OCI-M2 (cell line): ENCODE results near the gene LRRC52.

Experiments used
- DNase-seq: peaks from one replicate; lab custom pipeline; 2025; ENCODE audit not compliant: unreplicated experiment; lab: John Stamatoyannopoulos, UW

LRRC52 gene

DNA sequence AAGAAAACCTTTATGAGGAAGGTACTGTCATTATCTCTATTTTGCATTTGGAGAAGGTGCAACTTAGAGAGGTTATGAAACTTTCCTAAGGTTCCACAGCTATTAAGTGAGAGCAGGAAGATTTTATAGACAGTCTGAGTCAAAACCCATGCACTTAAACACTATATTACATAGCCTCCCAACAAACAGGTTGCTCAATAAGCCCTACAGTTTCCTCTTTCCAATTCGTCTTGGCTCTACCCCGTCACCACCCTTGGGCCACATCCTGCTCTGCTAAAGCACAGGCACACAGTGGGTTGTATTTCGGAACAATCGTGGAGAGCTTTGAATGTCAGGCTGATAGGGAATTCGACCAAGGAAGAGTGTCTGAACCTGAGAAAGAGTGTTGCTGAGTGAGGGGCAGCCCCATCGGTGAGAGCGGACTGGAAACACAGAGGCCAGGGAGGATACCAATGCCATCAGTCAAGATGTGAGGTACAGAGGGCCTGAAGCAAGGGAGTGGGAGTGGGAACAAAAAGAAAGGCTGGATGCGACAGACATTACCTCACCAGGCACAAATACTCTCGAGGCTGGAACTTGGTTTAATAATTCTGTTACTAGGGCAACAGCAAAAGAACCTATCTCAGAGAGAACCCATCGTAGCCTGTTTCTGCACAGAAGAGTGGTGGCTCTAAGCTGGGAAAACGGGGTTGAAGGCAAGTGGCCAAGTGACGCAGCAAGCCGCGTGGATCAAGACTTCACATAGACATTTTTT lies 6.3 kb upstream of the LRRC52 start:
- DNase-seq, result no peak

DNA sequence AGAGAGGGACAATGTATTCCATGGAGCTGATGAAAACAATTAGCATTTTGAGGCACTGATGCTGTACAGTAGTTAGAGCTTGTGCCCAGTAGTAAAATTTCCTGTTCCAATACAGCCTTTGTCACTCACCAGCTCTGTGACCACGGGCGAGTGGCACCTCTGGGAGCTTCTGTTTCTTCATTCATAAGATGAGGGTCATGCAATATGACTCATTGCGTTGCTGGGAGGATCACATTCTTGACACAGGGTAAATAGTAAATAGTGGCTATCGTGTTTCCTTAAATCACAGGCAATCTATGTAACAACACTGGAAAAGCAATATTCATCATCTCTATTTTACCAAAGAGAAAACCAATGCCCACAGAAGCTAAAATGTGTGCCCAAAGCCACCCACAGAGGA lies 4.5 kb upstream of the LRRC52 start:
- DNase-seq, result no peak

DNA sequence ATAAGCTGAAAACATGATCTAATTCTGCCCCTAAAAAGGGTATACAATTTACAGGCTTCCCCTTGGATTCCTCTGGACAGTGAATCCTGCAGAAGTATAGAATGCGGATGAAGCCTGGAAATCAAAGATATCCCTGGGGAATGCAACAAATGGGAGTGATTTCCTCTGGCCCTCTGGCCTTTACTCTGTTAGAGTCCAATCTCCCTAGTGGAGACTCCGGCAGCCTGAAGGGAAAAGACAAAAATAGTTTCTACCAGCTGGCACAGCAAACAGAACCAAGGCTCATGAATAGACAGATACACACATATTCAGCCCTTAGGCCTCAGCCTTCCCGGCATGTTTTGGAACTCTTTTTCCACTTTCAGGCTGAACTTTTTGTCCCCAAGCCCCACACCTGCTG lies 3.9 kb upstream of the LRRC52 start:
- DNase-seq, result no peak

DNA sequence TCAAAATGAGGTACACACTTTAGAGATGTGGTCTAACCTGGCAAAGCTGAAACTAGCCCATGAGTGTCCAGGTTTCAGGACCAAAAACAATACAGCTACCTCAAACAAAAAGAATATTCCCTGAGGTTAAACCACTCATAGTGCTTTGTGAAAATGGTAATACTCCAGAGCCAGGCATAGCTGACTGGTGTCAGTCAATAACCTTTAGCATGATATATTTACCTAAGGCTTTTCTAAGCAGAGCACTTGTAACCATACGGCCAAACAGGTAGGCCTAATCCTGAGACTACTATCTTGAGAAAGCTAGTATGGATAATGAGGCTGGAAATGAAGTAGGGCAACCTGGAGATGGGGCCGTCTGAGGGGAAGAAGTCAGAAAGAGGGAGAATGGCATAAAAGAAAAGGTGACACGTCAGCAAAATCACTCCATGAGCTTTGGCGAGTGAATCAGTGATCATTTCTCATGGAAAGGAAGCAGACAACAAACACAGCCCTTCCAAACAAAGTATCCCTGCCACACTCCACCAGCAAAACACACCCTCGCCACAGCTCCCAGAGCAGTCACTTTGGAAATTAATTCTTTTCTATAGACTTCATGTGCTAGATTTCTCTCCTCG lies 1.7 kb upstream of the LRRC52 start:
- no peak for DNase-seq

DNA sequence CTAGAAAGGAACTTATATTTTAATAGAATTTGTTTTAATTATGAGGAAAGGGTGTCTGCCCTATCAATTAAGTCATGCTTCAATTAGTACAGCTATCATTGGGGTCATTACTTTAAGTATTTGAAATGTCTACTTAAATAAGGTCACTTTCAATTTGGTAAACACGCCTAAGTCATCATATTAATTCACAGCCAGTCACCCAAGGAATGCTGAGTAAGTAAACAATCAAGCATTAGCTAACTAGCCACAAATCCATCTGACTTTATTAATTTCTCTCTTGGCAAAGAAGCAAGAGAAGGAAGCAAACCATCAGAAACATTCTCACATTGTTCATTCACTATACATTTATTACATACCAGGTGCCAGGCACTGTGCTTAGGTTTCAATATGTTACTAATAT lies 1.2 kb upstream of the LRRC52 start:
- no peak for DNase-seq

DNA sequence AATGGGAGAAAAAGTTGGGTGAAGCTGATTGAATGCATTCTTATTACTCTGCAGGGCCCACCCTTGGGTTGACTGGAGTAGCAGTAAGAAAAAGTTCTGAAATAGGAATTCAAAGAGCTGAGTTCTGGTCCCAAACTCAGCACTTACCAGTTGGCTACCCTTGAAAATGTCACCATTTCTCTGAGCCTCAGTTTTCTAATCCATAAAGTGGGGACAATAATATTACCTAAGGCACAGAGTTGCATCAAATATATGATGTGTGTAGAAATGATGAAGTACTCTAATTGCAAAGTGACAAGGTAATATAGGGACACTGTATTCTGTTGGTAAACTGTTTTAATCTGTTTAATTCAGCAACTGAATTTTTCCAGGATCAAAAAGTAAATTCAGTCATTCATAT lies 1.2 kb downstream of the LRRC52 start:
- DNase-seq, result no peak

DNA sequence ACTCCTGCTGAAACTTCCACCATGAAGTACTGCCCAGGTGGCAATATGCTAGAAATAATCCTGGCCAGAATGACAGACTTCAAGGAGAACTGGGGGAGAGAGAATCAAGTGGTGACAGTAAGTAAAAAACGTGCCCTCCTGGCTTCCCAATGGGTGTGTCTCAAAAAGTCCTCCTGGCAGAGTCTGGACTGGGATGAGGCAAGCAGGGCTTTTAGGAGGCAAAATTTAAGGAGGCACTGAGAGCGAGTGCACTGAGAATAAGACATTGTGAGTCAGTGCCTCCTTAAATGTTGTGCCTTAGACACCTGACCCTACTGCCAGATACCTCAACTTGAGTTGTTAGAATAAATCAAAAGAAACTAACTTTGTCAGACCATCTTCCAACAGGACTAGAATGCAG lies 2.2 kb downstream of the LRRC52 start:
- DNase-seq, result no peak

DNA sequence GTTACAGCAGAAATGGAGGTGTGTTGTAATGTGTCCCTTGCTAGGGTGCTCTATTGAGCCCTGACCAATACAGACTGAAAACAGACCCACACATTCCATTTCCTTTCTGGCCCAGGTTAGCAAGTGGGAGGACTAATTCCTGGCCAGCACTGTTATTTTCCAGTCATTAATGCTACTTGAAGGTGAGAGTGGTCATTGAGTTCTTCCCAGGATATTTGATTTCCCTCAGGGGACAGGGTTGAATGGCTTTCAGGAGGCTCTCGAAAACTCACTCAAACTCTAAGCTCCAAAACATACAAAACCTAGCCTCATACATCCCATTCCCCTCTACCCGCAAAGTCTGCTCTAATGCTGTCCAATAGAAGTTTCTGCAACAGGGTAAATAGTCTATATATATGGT lies 6.2 kb downstream of the LRRC52 start:
- no peak for DNase-seq

DNA sequence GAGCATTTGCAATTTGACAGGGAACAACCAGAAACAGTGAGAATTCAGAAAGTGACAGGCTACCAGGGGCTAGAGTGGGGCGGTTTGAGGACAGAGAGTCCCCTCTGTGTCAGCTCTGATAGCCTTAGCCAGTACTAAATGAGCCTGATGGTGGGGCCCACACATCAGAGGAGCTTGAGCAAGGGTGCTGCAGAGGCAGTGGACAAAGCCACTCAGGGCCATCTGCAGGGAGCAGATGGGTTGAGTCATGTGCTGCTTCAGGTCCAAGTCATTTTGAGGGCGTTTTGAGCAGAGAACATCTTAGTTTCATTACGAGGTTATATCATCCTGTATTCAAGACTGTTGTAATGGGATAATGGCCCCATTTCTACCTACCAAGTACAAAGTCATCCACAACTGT lies 7.7 kb downstream of the LRRC52 start:
- DNase-seq, result no peak

DNA sequence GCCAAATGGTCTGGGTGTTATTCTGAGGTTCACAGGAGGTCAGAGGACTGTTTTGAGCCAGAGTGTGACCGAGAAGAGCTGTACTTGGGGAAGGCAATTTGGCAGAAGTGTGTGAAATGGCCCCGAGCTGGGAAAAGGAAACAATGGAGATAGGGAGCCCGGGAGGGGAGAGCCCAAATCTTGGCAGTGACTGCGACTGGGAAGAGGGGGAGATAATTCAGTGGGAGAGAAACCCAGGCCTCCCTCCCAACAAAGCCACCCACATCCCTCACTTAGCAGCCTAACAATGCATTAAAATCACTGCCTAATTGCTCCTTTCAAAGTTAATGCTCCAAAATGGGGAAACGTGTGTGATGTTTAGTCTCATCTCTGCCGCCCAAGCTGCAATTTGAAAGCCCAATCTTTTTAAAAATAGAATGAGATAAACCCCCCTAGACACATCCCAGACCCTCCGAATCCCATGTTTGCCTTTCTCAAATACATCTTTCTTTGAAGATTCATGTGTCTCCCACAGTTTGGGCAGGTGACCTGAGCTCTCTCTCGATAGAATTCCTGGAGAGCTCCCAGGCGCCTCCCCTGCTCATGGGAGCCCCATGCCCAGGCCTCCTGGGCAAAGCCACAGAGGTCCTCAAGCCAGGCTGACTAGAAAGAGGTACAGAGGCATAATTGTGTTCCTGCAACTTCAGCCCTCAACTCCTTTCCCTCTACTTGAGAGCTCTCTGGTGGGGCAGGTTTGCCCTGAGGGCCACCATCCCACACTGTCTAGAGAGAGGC lies 17.3 kb downstream of the LRRC52 start:
- no peak for DNase-seq

DNA sequence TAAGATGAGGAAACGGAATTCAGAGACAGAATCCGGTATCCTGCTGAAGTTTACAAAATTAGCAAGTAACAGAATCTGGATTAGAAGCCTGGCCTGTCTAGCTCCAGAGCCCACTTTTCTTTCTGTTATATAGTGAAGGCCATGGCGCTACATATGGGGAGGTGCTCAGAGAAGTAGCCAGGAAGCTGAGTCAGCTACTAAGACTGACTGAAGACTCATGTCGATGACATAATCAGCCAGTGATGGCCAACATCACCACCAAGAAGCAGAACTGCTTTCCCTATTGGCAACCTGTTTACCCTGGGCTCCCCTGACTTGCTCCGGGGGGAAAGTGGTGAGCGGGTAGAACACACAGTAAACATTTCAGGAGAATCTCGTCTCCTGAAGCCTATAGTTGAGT lies 18.8 kb downstream of the LRRC52 start:
- no peak for DNase-seq

DNA sequence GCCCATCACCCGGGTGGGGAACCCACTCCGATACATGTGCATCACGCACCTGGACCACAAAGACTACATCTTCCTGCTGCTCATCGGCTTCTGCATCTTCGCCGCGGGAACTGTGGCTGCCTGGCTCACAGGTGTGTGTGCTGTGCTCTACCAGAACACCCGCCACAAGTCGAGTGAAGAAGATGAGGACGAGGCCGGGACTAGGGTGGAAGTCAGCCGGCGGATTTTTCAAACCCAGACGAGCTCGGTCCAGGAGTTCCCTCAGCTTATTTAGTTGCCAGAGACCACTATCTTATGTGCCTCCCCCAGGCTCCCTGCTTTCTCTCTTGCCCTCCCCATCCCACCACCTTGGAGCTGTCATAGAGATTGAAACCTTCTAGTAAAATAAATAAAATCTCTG lies 19.8 kb downstream of the LRRC52 start:
- no peak for DNase-seq

DNA sequence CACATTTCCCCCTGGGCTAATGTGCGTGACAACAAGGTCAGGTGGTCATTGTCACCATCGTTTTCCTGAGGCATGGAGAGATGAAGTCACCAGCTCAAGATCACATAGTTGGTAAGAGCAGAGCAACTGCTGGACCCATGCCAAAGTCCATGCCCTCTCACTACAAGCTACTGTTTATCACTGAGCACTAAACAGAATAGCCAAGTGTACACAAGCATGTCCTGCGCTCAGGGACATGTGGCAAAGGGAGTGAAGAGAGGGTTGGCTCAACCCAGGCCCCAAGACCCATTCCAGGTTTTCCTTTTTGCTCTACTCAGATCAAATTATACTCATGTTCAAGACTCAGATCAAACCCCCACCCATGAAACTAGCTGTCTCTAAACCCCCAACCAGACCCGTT lies 20.8 kb downstream of the LRRC52 start:
- DNase-seq, result no peak

DNA sequence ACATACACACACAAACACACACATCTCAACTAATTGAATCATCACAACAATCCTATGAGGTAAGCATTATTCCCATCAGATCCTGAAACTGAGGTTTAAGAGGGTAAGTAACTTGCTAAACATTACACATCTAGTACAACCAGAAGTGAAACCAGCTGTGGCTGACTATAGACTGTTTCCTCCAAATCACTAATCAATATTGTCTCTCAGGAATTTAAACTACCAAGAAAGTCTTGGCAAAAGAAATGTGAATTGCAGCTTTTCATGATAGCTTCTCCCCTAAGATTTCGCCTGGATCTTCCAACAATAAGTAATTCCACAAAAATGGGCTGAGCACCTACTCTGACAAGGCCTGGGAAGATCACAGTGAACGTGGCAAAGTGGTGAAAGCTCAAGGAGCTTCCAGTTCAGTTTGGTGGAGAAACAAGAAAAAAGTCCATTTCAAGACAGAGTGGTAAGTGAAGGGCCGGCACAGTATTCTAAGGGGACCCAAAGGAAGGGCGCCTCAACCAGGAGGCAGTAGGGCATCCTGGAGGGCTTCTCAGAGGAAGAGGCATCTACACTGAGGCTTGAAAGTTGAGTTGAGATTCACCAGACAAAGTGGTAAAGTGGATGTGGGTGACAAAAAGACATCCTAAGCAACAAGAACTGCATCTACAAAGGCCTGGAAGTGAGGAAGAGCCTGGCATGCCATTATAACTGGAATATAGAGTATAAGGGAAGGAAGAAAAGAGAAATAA lies 22.1 kb downstream of the LRRC52 start:
- DNase-seq, result no peak

DNA sequence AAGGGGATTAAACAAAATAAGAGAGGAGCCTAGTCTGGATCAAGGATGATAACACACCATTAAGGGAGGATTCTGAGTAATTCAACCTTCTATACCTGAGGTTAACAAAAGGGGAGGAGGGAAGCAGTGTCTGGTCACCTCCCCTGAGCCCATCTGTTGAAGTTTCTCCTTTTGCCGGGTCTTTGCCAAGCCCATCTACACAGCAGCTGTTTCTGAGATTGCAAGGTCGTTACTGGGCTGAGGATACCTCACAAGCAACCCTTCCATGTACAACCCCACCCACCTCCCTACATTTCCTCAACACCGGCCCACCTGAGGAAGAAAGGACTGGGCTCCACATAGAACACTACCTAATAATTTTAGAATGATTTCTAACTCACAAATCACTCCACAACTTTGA lies 26.3 kb downstream of the LRRC52 start:
- no peak for DNase-seq

DNA sequence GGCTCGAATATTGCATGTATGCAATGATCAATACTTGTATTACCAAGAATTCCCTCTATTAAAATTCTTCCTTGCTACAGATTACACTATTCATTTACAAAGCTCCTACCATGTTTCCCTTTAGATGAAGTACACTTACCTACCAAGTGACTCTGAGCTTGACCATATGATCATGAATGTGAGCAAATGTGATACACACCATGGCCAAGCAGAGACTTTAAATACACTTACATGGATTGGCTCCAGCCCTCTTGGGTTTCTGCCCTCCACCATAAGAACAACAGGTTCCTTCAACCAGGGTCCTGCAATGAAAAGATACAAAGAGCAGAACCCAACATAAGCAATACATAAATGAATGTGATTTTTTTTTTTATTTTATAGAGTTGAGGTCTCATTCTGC lies 30.0 kb downstream of the LRRC52 start:
- DNase-seq, result no peak

DNA sequence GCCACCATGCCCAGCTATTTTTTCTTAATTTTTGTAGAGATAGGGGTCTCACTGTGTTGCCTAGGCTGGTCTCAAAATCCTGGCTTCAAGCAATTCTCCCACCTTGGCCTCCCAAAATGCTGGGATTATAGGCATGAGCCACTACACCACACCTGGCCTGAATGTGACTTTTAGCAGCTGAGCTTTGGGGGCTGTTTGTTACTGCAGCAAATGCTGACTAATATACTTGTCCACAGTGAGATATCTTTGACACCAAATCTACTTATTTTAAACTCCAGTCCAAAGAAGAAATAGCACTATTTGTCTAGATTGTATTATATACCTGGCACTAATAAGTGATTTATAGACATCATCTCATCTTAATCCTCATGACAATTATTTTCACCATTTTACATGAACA lies 30.5 kb downstream of the LRRC52 start:
- DNase-seq, result no peak

DNA sequence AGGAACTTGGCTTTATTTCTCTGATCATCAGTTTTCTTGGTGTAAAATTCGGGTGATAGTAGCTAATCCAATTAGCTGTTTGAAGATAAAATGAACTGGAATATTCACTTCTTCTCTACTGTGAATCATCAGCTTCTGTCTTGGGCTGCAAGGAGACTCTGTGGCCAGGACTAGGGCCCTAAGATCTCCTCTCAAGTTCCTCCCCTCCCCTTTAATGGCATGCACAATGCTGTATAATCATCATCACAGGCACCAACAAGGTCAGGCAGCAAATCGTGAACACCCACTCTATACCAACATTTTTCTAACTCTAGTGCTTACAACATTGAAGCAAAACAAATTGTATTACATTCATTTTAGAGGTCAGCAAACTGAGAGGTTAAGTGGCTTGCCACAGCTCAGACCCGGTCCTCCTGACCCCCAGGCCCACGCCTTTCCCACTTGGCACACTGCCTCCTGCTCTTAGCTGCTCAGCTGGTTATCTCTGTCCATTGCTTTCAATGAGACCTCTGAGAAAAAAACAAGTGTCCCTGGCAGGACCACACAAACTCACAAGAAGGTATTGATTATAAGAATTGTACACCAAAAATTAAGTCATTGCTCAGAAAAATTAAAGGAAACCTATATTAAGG lies 31.8 kb downstream of the LRRC52 start:
- no peak for DNase-seq

DNA sequence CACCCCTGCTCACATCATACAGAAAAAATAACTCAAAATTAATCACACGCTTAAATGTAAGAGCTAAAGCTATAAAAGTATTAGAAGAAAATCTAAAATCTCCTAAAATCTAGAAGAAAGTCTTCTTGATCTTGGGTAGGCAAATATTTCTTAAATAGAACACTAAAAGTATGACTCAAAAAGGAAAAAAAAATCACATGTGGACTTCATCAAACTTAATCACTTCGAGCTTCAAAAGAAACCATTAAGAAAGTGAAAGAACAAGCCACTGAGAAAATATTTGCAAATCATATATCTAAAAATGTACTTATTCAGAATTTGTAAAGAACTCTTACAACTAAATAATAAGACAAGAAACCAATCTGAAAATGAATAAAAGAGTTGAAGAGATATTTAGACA lies 32.7 kb downstream of the LRRC52 start:
- DNase-seq, result no peak

DNA sequence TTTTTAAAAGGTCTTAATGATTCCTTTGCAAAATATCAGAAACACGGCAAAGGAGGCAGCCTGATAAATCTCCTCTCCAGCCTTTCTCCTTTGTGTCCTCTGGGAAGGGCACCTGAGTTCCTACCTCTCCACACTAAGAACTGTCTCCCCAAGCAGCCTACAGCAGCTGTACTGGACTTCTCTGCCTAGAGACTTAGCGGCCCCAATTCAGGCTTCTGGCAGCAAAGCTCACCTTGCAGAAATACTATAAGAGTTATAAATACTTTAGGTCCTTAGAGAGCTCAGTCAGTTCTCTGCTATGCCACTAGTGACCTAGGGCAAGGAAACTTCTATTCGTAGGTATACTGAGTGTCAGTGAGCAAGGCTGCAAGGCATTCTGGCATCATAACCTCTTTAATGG lies 33.9 kb downstream of the LRRC52 start:
- DNase-seq, result no peak
